LNCaP clone FGC (cell line): ENCODE data around the gene TRAPPC5.

Experiments
- DNase-seq: peaks from one replicate; pipeline ENCODE4 v3.0.0-alpha.2; 2011; ENCODE audit warnings: low read depth
- H3K4me3 ChIP-seq: 2 replicates; pipeline ENCODE4 v1.5.1; 2011; ENCODE audit warnings: mild to moderate bottlenecking, low read depth, low read length, control low read depth
- TF ChIP-seq, protein P1 (sequence below): IDR thresholded peaks from 2 replicates; pipeline ENCODE4 v1.5.1; 2012; ENCODE audit warnings: mild to moderate bottlenecking; ENCODE audit not compliant: control insufficient read depth, insufficient read depth; ENCODE audit errors: extremely low read depth

Gene TRAPPC5

DNA sequence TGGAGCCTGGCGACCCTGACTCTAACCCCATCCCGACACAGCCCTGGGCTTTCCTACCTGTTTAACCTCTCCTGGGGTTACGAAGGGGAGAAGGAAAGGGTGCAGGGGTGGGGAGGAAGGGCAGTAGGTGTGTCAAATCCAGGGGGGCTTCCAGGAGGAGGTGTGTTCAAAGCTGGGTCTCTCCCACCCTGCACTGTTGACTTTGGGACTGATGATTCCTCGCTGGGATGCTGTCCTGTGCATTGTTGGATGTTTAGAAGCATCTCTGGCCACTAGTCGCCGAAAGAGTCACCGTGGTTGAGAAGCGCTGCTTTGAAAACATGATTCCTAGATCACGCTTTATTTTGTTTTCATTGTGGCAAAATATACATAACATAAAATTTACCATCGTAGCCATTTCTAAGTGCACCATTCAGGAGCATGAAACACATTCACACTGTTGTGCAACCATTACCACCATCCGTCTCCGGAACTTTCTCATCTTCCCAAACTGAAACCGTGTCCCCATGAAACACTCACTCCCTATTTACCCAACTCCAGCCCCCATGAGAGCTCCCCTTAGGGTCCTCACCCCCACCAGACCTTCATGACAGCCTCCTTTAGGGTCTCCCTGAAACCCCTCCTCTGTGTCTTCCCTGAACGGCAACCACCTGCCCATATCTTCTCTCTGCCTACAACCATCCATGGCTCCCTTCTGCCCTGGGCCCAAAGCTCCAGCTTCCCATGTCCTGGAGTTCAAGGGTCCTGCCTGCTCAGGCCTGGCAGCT, 25.7 kb downstream of the TRAPPC5 start:
- TF ChIP-seq, protein P1, sequence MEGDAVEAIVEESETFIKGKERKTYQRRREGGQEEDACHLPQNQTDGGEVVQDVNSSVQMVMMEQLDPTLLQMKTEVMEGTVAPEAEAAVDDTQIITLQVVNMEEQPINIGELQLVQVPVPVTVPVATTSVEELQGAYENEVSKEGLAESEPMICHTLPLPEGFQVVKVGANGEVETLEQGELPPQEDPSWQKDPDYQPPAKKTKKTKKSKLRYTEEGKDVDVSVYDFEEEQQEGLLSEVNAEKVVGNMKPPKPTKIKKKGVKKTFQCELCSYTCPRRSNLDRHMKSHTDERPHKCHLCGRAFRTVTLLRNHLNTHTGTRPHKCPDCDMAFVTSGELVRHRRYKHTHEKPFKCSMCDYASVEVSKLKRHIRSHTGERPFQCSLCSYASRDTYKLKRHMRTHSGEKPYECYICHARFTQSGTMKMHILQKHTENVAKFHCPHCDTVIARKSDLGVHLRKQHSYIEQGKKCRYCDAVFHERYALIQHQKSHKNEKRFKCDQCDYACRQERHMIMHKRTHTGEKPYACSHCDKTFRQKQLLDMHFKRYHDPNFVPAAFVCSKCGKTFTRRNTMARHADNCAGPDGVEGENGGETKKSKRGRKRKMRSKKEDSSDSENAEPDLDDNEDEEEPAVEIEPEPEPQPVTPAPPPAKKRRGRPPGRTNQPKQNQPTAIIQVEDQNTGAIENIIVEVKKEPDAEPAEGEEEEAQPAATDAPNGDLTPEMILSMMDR, result no peak
- no peak for DNase-seq
- H3K4me3 ChIP-seq, result no peak overlapping the region

DNA sequence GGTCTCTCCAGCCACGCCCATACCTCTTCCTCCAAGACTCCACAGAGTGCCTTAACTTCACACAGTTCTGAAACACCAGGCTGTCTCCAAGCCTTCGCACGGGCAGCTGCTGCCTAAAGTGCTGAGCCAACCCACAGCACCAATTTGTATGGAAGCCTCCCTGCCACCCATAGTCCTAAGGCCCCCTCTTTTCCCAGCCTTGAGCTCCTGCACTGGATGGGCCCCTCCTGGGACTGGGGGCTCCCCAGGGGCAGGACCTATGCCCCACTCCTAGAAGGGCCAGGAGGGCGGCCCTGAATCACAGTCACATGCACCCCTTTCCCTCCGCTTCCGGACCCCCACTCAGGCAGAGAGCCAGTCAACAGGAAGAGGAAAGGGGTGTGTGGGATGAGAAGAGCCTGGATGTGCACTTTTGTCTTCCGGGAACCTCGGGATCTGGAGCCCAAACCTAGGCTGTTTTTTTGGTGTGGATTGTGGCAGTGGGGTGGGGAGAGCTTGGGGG, 26.4 kb downstream of the TRAPPC5 start:
- TF ChIP-seq, protein P1, result no peak
- no peak overlapping the region for H3K4me3 ChIP-seq
- no peak for DNase-seq

DNA sequence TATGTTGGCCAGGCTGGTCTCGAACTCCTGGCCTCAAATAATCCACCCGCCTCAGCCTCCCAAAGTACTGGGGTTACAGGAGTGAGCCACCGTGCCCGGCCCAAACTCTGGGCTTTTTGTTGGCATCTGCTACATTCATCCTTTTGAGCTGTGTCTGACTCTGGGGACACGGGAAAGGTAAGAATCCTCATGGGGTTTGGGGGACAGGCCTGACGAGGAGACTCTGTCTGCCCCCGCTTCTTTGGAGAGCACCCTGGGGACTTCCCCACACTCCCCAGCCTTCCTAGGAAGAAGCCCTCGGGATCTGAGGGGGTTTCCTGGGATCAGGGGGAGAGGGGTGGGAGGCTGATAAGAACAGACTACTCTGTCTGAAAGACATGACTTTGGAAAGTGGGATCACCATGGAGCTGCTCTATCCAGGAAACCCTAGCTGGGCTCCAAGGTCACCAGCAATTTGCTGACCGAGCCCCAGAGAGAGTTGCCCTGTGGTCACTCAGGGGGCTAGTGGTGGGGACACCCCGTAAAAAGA, 29.4 kb downstream of the TRAPPC5 start:
- TF ChIP-seq, protein P1, result no peak
- no peak overlapping the region for H3K4me3 ChIP-seq
- no peak for DNase-seq

DNA sequence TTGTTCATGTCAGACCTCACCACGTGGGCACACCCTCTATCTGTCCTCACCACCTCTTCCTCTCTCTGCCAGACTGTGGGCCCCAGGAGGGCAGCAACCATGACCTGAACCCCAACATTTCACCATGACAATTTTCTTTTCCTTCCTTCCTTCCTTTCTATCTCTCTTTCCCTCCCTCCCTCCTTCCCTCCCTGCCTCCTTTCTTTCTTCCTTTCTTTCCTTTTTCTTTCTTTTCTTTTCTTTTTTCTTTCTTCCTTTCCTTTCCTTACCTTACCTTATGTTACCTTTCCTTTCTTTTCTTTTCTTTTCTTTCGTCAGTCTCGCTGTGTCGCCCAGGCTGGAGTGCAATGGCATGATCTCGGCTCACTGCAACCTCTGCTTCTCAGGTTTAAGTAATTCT, 30.0 kb downstream of the TRAPPC5 start:
- TF ChIP-seq, protein P1, result no peak
- DNase-seq, result no peak
- no peak overlapping the region for H3K4me3 ChIP-seq

DNA sequence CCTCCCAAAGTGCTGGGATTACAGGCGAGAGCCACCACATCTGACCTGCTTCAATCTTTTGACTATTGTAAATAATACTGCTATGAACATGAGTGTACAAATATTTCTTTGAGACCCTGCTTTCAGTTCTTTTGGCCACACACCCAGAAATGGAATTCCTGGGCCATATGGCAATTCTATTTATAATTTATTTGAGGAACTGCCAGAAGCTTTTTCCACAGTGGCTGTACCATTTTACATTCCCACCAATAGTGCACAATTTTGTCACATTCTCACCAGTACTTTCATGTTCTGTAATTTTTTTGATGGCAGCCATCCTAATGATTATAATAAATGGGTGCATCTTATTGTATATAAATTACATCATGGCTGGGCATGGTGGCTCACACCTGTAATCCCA, 35.0 kb downstream of the TRAPPC5 start:
- DNase-seq, result no peak
- TF ChIP-seq, protein P1, result no peak
- no peak overlapping the region for H3K4me3 ChIP-seq

DNA sequence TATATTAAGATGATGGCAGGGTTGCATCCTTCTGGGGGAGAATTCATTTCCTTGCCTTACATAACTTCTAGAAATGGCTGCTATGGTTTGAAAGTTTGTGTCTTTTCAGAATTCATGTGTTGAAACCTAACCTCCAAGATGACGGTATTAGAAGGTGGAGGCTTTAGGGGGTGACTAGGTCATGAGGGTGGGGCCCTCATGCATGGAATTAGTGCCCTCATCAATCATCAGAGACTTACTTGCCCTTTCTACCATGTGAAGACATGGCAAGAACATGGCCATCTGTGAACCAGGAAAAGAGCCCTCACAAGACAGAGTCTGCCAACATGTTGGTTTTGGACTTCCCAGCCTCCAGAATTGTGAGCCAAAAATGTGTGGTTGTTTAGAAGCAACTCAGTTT, 36.1 kb downstream of the TRAPPC5 start:
- DNase-seq, result no peak
- H3K4me3 ChIP-seq, result no peak overlapping the region
- TF ChIP-seq, protein P1, result no peak

DNA sequence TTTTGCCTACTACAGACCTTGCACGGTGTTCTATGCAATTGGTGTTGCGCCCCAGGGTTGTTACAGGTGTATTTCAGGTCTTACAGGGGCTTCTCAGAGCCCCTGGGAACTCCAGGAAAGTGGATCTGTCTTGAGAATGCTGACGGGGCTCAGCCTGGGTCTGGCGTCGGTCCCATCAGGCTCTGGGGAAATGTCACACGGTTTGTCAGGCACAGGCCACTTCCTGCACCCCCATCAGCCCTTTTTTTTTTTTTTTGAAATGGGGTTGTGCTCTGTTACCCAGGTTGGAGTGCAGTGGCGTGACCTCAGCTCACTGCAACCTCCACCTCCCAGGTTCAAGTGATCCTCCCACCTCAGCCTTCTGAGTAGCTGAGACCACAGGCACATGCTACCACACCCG, 38.0 kb downstream of the TRAPPC5 start:
- no peak for DNase-seq
- TF ChIP-seq, protein P1, result no peak
- no peak overlapping the region for H3K4me3 ChIP-seq
